HG03045 (cell line): ENCODE results near the gene SFI1.

ENCODE experiments used
- ATAC-seq: cut with Tn5 transposase; IDR thresholded peaks from one replicate; pipeline ENCODE4 v1.9.1; 2021; ENCODE audit warnings: mild to moderate bottlenecking, moderate library complexity; ENCODE audit not compliant: unreplicated experiment

SFI1 gene

DNA sequence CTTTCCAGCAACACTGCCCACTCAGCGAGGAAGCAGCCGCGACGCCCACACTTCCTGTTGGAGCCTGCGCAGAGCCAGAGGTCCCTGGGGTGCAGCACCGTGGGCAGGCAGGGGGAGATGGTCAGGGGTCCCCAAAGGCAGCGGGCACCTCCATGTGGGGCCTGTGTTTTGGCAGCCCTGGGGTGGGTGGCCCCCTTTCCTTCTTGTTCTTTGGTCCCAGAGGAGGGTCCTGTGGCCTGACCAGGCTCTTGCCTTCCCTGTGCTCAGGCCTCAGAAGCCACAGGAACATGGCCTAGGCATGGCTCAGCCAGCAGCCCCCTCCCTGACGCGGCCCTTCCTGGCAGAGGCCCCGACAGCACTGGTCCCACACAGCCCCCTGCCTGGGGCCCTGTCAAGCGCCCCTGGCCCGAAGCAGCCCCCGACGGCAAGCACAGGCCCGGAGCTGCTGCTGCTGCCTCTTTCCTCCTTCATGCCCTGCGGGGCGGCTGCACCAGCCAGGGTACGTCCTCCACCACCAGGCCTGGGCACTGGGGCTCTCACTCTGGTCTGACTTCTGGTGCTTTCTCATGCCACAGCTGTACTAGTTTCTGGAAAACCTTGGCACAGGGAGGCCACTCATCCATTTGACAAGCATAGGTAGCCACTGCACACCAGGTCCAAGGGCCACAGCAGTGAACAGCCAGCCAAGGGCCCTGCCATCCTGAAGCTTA lies 118.6 kb downstream of the SFI1 start:
- no peak for ATAC-seq

DNA sequence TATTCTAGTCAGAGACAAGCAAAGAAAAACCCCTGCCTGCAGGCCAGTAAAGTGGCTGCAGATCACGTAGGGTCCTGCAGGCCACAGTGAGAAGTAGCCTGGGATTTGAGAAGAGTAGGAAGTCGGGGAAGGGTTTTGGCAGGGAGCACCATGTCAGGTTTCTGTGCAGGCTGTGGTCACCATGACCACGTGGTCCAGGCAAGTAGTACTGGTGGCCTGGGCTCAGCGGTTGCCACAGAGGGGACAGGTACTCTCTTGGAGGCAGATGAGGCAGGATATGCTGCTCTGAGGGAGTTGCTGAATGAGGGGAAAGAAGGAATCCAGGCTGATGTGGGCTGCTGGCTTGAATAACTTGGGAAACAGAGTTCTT lies 119.1 kb downstream of the SFI1 start:
- ATAC-seq, result no peak

DNA sequence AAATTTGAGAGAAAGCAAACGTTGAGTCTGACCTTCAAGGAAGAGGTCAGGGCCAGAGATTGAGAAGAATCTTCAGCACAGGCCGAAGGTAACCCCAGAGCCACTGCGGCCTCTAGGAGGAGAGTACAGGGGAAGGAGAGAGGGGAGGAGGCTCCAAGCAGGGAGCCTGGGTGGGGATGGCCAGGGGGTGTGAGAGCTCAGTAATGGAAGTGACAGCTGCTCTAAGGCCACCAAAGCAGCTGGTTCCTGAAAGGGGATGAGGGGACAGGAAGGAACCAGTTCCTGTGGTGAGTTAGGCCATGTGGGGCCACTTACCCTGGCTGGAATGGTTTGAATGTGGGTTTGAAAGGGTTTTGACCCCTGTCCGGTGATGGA lies 119.6 kb downstream of the SFI1 start:
- no peak for ATAC-seq

DNA sequence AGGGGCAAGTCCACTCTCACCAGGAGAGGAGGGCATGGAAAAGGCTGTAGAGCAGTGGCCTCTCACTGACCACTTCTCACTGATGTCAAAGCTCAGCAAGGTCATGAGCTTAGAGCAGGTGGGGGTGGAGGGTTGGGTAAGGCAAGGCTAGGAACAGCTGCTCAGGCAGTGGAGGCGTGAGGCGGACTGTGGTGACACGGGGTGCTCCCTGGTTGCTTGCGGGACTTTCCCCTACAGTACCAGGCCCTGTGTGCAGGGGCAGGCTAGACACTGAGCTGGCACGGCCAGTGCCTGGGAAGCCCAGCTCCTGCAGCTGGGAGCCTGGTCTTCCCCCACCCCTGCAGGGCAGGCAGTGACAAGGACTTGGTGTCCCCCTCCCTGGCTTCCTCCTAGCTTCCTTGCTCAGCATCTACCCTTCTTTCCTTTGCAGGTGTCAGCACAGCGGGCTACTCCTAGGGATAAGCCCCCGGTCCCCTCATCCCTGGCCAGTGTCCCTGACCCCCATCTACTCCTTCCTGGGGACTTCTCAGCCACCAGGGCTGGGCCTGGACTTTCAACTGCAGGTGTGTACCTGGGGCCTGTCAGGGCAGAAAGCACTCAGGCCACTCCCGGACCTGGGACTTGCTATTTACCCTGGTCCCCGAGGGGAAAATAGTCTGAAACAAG lies 120.1 kb downstream of the SFI1 start:
- ATAC-seq, result no peak

DNA sequence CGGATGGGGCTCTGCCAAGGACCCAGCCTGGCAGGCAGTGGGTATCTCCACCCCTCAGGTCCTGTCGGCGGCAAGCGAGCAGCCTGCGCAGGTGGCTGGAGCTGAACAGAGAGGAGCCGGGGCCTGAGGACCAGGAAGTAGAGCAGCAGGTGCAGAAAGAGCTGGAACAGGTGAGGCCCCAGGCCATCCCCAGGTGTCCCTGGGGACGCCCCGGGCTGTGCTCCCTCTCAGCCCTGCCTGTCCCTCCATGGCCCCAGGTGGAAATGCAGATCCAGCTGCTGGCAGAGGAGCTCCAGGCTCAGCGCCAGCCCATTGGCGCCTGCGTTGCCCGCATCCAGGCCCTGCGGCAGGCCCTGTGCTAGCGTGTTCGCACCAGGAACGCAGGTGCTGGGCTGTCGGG lies 121.7 kb downstream of the SFI1 start:
- ATAC-seq, result no peak

DNA sequence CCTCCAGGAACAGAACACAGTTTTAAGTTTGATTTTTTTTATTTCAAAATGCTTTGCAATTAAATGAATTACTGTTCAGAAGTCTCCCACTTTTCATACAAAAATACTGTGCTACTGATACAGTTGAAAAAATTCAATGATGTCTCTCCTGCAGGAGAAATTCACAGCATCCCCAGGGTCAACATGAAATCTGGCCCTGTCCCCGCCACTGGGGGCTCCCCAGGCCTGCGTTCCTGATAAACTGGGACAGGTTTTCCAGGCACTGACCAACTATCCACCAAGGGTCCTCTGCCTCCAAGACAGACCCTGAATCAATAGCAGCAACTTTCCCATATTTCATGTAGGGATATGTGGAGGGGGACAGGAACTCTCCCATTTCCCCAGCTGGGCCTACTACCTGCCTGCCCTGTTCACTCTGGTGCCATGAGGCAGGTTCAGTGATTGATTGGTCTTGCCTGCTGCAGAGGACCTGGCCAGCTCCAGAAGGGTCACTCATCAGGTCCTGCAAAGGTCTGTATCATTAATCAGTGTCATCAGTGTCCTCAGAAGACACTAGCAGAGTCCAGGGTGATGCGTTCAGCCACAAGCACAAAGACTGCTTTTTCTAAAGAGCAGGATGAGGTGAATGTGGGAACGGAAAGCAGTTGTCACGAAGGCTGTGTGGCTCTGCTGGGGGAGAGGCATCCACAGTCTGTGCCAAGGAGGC lies 122.3 kb downstream of the SFI1 start:
- ATAC-seq, result no peak

DNA sequence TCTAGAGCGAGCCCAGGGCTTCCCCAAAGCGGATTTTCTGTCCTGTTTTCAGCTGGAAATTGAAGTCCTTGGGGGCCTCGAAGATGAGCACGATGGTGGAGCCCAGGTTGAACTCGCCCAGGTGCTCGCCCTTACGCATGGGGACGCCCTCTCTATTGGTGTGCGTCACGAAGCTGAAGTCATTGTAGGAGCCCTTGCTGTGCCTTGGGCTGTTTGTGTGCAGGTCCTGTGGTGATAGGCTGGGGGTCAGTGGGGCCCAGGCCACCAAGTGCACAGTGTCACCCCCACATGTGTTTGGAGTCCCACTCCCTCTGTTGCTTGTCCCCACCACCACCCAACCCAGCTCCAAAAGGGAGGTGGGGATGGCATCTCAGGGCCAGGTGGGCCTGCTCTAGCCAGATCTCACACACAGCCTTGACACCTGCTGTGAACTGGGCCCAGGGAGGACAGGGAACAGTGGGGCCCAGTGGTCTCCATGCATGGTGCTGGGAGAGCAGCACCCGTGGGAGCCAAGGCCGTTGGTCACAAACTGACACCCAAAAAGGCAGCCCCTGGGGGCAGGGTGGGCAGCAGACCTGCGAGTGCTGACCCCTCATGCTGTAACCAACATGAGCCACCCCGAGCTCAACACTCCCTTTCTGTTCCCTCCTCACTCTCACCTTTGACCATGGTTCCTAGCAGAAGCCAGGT lies 123.4 kb downstream of the SFI1 start:
- ATAC-seq, result no peak

DNA sequence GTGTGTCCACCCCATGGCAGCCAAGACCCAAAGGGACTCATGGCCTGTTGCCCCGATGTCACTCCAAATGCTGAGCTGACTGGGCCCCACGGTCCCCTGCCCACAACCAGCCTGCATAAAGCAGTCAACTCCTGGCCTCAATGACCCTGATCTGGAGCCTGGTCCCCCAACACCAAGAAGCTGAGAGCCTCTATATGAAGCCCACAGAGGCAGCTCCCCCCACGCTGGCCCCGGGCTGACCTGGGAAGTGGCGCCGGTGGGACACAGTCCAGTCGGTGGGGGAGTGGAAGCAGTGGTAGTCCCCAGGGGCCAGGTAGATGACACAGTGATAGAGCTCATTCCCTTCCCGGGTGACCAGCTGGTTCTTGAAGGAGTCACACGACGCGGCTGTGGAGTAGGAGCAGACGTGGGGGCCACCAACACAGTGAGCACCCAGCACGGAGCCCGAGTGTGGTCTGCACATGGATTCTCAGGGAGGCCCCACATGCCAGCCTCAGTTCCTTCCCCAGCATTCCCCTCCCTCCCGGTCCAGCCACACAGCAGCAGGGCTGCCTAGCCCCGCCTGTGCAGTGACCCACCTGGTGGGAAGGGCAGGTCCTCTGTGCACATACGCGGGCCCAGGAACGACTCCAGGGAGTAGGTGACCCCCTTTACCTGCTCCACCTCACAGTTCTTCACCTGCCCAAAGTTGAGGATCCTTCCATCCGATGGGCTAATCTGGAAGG lies 124.6 kb downstream of the SFI1 start:
- ATAC-seq, result no peak

DNA sequence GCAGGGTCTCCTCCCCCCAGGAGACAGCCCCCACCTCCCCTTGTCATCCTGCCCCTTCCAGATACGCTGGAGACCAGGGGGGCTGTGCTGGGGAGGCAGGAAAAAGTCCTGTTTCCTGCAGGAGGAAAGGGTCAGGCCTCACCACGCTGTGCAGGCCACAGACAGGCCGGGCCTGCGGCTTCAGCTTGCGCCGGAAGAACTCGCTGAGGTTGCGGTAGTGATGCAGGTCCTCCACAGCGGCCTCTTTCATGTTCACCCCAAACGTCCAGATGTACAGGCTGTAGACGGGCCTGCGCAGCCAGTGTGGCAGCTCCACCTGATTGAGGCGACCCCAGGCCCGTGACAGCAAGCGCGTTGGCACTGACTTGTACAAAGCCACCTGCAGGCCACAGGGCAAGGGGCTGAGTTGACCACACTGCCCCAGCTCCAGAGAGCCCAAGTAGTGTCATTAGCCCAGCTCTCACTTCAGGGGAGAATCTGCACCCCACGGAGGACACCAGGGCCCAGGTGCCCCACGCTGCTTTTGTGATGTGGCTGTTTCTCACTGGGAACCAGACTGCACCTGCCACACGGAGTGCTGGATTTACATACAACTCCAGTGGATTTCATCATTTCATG lies 125.3 kb downstream of the SFI1 start:
- ATAC-seq, result no peak

DNA sequence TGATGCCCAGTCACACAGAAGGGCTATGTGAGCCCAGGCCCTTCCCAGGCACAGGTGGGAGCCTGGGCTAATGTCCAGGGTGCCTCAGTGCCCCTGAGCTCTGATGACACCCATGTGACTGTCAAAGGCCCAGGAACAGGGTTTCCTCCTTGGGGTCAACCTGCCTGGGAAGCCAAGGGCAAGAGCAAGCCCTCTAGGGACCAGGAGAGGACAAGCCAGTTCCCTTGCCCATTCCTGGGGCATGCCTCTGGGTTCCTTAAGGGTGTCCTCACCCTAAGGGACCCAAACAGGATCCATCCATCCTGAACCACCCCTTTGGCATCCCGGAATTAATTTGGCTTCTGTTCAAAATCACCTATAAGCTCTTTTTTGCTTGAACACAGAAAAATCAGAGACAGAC lies 126.6 kb downstream of the SFI1 start:
- no peak for ATAC-seq

DNA sequence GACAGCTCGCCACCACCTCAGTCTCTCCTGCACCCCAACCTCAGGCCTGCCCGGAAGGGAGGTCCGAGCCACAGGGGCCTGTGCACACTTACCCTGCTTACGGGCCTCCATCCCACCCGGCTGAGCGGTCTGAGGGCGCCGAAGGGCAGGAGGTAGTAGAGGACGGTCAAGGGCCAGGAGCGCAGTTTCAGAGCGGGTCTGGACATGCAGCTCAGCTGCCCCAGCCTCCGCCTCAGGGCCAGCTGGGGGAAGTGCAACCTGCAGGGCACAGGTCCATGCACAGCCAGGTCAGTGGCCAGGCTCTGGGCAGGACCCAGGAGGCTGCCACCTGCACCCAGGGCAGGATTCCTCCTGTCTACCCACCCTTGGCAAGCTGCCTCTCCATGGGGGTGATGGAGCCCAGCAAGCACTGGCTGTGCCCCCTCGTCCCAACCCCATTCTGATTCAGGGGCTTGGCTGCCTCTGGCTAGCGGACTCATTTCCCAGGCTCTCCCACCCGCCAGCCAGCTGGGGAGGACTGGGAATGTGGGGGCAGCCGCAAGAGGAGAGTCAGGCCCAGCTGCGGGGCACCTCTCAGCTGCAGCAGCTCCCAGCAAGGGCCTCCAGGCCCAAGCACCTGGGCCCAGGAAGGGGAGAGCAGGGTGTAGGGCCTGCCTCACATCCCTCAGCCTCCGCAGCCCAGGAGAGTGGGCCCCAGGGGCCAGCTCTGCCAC lies 127.4 kb downstream of the SFI1 start:
- no peak for ATAC-seq

DNA sequence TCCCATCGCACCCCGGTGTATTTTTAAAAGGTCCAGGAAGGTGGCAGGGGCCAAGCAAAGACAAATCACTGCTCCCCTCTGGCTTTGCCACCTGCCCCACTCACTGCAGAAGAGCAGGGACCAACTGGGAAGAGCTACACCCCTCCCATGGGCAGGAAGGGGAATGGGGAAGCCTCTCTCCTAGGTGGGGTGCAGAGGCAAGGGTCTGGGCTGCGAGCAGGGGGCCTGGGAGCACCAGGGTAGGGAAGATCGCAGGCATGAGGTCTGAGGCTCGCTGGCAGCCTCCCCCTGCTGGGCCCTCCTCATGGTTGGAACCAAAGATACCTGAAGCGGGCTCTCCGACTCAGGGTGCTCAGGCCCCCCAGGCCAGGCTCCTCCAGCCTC lies 128.9 kb downstream of the SFI1 start:
- ATAC-seq, result no peak

DNA sequence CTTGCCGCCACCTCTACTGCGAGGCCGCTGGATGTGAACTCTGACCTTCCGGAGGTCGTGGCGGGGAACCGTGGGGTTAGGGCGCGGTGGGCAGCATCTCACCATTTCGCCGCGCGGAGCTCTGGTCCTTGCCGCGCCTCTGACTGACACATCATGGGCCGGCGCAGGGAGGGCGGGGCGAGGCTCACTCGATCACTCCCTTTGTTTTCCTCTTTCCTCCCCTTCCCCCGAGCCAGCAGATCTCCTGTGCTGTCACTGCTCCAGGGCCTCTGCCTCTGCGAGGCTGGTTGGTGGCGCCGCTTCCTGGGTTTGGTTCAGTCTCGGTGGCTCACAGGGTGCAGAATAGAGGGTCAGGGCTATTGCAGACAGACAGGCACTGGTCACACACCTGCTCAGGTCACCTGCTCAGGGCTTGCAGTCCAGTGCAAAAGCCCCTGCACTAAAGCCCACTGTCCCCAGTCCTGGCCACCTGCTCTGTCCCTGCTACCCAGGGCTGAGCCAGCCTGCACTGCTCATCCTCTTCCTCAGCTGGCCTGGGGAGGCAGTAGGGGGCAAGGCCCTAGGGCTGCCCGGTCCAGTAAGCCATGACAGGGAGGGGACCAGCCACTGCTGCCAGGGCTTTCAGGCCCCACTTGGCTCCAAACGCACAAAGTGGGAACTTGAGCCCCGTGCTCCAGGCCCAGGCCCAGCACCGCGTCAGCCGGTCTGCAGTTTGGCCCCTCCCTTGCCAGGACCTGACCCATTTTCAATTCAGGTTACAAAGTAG lies 129.5 kb downstream of the SFI1 start:
- no peak for ATAC-seq

DNA sequence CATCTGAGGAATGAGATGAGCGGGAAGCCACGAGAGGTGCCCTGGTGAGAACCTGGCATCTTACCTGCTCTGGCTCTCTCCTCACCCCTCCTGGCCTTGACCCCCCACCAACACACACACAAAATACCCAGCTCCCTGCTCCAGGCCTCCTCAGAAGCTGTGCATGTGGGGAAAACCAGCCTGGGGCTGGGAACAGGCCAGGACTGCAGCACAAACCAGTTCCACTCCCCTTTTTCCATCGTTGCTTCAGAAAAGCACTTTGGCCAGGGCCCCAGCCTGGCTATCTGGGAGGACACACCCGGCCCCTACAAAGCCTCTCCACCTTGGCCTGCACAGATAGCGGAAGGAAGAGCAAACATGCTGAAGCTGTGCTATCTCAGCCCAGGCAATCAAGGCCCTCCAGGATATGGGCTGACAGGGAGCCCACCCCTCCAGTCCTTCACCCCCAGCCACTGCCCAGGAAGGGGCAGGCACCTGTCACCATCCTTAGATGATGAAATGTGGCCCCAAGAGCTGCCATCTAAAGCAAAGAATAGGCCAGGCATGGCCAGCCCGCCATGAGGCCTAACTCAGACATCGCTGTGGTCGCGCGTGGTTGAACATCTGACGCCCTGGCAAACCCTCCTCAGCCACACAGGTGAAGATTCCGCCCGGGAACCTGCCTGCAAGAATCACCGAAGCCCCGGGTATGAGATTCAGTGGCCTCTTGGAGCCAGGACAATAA lies 130.3 kb downstream of the SFI1 start:
- ATAC-seq, result no peak

DNA sequence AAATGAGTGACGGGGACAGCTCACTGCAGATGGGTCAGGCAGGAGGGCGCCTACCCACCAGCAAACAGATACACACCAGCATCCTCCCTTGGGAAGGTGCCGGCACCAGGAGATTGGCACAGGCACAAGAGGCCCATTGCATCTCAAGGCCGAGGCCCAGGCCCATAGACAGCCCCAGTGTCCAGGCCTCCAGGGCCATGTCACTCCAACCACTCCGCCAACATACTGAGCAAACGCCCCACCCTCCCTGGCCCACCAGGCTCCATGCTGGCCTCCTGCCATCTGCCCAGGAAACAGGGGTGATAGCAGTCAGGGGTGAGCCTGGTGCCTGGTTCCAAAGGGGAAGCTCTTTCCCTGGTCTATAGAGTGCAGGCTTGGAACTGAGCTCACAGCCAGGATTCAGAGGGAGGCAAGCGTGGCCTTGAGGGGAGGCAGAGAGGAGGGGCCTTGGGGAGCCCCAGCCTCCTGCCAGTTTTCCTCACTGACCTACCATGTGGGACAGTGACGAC lies 130.9 kb downstream of the SFI1 start:
- ATAC-seq, result no peak

DNA sequence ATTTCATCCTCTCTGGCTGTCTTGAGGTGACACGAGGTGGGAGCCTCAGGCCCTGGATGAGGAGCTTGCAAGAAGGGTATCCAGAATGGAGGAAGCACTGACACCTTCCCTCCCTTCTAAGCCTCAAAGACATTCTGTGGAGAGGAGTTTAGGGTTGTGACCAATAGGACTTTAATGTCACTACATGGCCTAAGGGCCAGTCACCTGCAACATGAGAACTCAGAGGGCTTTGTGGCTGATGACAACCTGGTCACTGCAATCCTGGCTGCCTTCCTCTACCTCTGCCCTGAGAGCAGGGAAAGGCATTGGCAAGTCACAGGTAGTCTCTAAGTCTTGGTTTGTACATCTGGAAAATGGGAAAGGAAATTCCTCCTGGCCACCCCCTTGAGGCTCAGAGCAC lies 132.0 kb downstream of the SFI1 start:
- no peak for ATAC-seq

DNA sequence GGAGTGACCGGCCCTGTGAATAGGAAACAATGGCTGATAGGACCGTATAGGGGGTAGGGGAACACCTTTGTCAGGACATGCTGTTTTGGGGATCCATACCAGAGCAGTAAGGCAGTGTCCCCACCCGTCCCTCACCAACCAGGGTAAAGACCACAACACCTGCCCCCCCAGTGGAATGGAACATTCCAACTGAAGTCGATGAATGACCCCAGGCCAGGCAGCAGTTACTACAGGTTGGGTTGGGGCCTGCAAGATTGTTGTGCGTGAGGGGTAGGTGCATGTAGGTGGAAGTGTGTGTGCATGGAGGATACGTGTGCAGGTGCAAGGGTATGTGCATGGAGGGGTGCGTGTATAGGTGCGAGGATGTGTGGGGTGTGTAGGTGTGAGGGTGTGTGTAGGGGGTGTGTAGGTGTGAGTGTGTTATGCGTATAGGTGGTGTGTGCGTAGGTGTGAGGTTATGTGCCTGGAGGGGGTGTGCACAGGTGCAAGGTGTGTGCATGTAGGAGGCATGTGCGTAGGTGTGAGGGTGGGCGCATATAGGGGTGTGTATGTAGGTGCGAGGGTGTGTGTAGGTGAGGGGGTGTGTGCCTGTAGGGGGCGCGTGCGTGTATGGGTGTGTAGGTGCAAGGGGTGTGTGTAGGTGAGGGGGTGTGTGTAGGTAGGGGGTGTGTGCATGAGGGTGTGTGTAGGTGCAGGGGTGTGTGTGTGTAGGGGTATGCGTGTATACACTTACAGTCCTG lies 132.8 kb downstream of the SFI1 start:
- ATAC-seq, result no peak

DNA sequence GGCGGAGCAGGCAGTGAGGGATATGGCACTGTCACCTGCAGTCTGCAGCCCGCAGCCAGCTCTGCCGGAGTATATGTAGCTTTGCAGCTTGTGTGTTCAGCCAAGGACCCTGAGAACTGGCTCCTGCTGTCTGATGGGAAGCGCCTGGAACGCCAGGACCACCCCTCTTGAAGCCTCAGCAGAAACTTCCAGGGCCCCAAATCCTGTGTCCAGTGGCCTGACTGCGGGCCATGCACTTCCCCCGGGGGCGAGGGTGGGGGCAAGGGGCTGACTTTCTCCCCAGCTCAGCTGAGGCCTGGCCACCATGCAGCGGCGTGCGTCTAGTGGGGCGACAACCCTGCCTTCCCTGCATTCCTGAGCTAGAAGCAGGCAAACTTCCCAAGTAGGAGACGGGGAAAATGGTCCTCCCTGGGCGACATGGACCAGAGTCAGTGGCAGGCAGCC lies 133.4 kb downstream of the SFI1 start:
- no peak for ATAC-seq
